SU-DHL-6 (cell line): ENCODE results near the gene CAMK2N2.
A peak's percentile ranks its signal among the peaks of the same experiment; 100 is the strongest.

ENCODE experiments used
- H2AFZ ChIP-seq: fragments of 200-600 bp; sonication (generic); 2 replicates; pipeline ENCODE4 v1.6.1; 2014; ENCODE audit warnings: low read depth, mild to moderate bottlenecking, moderate library complexity, mixed read lengths, antibody characterized with exemption, low read length; ENCODE audit not compliant: severe bottlenecking
- H3F3A ChIP-seq: fragments of 200-600 bp; shearing (Covaris generic); 2 replicates; pipeline ENCODE4 v1.6.0; 2016; ENCODE audit warnings: antibody characterized with exemption, mild to moderate bottlenecking; ENCODE audit not compliant: insufficient read depth
- H3K27ac ChIP-seq: fragments of 200-600 bp; sonication (generic); 2 replicates; pipeline ENCODE4 v1.5.1; 2016; ENCODE audit warnings: low read depth, mild to moderate bottlenecking, low read length, moderate library complexity, mixed read lengths
- H3K27me3 ChIP-seq: fragments of 200-600 bp; sonication (generic), shearing (Covaris generic); 2 replicates; pipeline ENCODE4 v1.6.0; 2014; ENCODE audit warnings: mild to moderate bottlenecking, low read length
- H3K36me3 ChIP-seq: fragments of 200-600 bp; sonication (generic); 2 replicates; pipeline ENCODE4 v1.6.1; 2014; ENCODE audit warnings: mild to moderate bottlenecking, low read length, mixed read lengths
- H3K4me2 ChIP-seq: fragments of 300-600, 200-600 bp; shearing (Covaris generic), sonication (generic); 2 replicates; pipeline ENCODE4 v1.6.0; 2014; ENCODE audit warnings: low read length, low read depth, mild to moderate bottlenecking; ENCODE audit not compliant: poor library complexity, severe bottlenecking
- H3K4me3 ChIP-seq: fragments of 200-600 bp; sonication (generic); 2 replicates; pipeline ENCODE4 v1.5.1; 2014; ENCODE audit warnings: antibody characterized with exemption, low read length, mild to moderate bottlenecking, mixed read lengths; ENCODE audit not compliant: insufficient read depth, poor library complexity, severe bottlenecking
- H3K79me2 ChIP-seq: fragments of 200-600 bp; sonication (generic); 2 replicates; pipeline ENCODE4 v1.6.1; 2014; ENCODE audit warnings: mild to moderate bottlenecking, low read length, moderate library complexity; ENCODE audit not compliant: insufficient read depth
- H3K9ac ChIP-seq: fragments of 200-600 bp; sonication (generic); 2 replicates; pipeline ENCODE4 v1.7.0; 2014; ENCODE audit warnings: mild to moderate bottlenecking, low read length
- H3K9me2 ChIP-seq: fragments of 200-600 bp; sonication (generic); replicated peaks from 2 replicates; pipeline ENCODE4 v1.6.1; 2014; ENCODE audit warnings: low read length; ENCODE audit not compliant: insufficient read depth
- H3K9me3 ChIP-seq: fragments of 200-600 bp; sonication (generic); 2 replicates; pipeline ENCODE4 v1.6.1; 2014; ENCODE audit warnings: low read length, mixed read lengths; ENCODE audit not compliant: insufficient read depth
- H4K20me1 ChIP-seq: fragments of 200-600 bp; sonication (generic); 2 replicates; pipeline ENCODE4 v1.6.1; 2014; ENCODE audit warnings: low read depth, mild to moderate bottlenecking, antibody characterized with exemption, low read length, moderate library complexity, mixed read lengths
- EZH2phosphoT487 ChIP-seq: fragments of 200-600 bp; sonication (generic), shearing (Covaris generic); conservative IDR thresholded peaks from 2 replicates; pipeline ENCODE4 v1.6.1; 2018; ENCODE audit warnings: mild to moderate bottlenecking, antibody characterized with exemption, low read length, moderate library complexity, mixed read lengths
- TF ChIP-seq, protein P1 (sequence below): fragments of 200-600 bp; sonication (generic); IDR thresholded peaks from one replicate; pipeline ENCODE4 v1.5.1; 2017; ENCODE audit warnings: antibody characterized with exemption, mild to moderate bottlenecking, low read length, moderate library complexity; ENCODE audit not compliant: insufficient read depth, poor library complexity, severe bottlenecking

Gene CAMK2N2

DNA sequence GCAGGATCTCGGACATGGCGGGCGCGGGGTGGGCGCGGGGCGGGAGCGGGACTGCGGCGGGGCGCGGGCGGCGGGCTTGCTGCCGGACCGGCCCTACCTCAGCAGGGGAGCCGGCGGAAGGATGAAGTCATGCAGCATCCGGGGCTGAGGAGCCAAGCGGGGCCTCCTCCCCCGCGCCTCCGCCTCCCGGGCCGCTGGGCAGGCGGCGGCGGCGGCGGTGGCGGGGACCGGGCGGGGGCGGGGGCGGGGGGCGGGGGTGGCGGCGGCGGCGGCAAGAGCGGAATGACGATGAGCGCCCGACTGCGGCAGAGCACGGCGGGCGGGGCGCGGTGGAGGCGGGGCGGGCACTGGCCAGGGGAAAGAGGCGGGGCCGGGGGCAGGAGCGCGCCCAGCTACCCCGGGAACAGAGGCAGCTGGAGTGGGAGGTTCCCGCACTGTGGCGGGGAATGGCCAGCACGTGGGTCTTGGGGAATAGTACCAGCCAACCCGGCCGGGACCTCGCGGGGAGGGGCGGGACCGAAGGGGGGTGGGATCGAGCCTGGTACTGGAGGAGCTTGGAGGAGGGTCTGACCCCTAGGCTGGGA, at the start of gene CAMK2N2:
CAMK2N2 (minus strand) TSS at position 284 of the 584 bp plus-strand sequence; CDS start at position 16, 268 bp downstream.
- Histone ChIP-seq H3K9me3 (no peaks in the 10 kb centered on the region), H3K36me3 (no peaks in the 10 kb centered on the region), H4K20me1 (no peaks in the 10 kb centered on the region), H3F3A (no peaks in the 10 kb centered on the region; the same call in 1 of the 2 replicates), H3K27me3 (no peaks in the 10 kb centered on the region), H3K4me3 (peak within 1 kb of the TSS; percentile 47), H3K9ac (peak within 1 kb of the TSS; percentile 41), H3K27ac (no peak within 1 kb of the TSS), H2AFZ (peak within 1 kb of the TSS; percentile 54), H3K9me2 (no peaks in the 10 kb centered on the region), H3K4me2 (peak within 1 kb of the TSS; percentile 67), H3K79me2 (no peaks in the 10 kb centered on the region)
- TF ChIP-seq, protein P1, sequence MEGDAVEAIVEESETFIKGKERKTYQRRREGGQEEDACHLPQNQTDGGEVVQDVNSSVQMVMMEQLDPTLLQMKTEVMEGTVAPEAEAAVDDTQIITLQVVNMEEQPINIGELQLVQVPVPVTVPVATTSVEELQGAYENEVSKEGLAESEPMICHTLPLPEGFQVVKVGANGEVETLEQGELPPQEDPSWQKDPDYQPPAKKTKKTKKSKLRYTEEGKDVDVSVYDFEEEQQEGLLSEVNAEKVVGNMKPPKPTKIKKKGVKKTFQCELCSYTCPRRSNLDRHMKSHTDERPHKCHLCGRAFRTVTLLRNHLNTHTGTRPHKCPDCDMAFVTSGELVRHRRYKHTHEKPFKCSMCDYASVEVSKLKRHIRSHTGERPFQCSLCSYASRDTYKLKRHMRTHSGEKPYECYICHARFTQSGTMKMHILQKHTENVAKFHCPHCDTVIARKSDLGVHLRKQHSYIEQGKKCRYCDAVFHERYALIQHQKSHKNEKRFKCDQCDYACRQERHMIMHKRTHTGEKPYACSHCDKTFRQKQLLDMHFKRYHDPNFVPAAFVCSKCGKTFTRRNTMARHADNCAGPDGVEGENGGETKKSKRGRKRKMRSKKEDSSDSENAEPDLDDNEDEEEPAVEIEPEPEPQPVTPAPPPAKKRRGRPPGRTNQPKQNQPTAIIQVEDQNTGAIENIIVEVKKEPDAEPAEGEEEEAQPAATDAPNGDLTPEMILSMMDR: no peak
- TF ChIP-seq EZH2phosphoT487: no peak

DNA sequence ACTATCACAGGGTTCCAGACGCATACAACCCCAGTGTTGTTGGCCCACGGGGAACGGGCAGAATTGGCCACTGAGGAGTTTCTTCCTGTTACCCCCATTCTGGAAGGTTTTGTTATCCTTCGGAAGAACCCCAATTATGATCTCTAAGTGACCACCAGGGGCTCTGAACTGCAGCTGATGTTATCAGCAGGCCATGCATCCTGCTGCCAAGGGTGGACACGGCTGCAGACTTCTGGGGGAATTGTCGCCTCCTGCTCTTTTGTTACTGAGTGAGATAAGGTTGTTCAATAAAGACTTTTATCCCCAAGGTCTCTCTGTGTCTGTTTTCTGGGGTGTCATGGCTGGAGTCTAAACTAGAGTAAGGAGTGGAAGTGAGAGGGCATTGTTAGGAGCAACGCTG, 47.4 kb upstream of the CAMK2N2 start:
- H3F3A ChIP-seq: 0 out of 2 replicates have a peak, but pooled peaks cover 7% of the 10 kb centered on the region
- no peaks in the 10 kb centered on the region for H3K79me2 ChIP-seq
- H3K27ac ChIP-seq: no peak overlapping the region
- H4K20me1 ChIP-seq: no peaks in the 10 kb centered on the region
- H3K9ac ChIP-seq: no peak overlapping the region
- TF ChIP-seq EZH2phosphoT487: no peak
- TF ChIP-seq, protein P1: no peak
- H3K27me3 ChIP-seq: no peaks in the 10 kb centered on the region
- H3K9me3 ChIP-seq: no peaks in the 10 kb centered on the region
- no peaks in the 10 kb centered on the region for H3K9me2 ChIP-seq
- H3K4me2 ChIP-seq: no peak overlapping the region
- no peak overlapping the region for H3K4me3 ChIP-seq
- H2AFZ ChIP-seq: no peak overlapping the region
- no peaks in the 10 kb centered on the region; the same call in 1 of the 2 replicates for H3K36me3 ChIP-seq

DNA sequence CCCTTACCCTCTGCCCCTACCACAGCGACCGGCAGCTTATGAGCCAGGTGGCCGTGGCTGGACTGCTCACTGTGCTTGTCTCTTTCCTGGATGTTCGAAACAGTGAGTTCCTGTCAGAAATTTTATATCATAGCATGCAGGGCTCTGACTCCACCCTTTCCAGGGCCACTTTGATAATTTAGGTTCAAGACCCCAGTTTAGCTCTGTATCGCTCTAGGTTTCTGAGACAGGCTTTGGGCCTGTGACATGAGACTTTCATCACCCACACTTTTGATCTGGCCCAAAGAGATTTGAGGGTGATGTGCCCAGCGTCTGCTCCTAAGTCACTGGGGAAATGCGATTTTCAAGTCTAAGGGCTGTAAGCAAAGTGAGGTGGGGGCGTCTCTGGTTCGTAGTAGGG, 46.6 kb upstream of the CAMK2N2 start:
- Histone ChIP-seq H3K4me2 (no peak overlapping the region), H3K27me3 (no peaks in the 10 kb centered on the region), H3K9ac (no peak overlapping the region), H2AFZ (no peak overlapping the region), H4K20me1 (no peaks in the 10 kb centered on the region), H3K4me3 (no peak overlapping the region), H3K9me3 (no peaks in the 10 kb centered on the region), H3K79me2 (no peaks in the 10 kb centered on the region), H3K36me3 (no peaks in the 10 kb centered on the region; the same call in 1 of the 2 replicates), H3K27ac (no peak overlapping the region), H3F3A (0 out of 2 replicates have a peak, but pooled peaks cover 7% of the 10 kb centered on the region), H3K9me2 (no peaks in the 10 kb centered on the region)
- TF ChIP-seq, protein P1: no peak
- no peak for TF ChIP-seq EZH2phosphoT487
